A549 (cell line): Measurements from ENCODE around the gene SPHK1. TPM values are rescaled to one million over a fixed set of nuclear protein-coding genes. Genes with fewer than 3 reads are reported as not detected.

Source experiments
- ATAC-seq, 2 experiments: fragments of 200-7000 bp in 1 of 2; fragments of >200 bp in 1 of 2; cut with Nextera tagmentation in 1 of 2; cut with Tn5 transposase in 1 of 2; 3 replicates each; pipeline versions ENCODE4 v1.8.0 to v1.9.1; 2018 to 2020; ENCODE audit warnings: mild to moderate bottlenecking in 1 of 2, moderate library complexity in 1 of 2
- CTCF ChIA-PET: fragments of 300-600 bp; sonication (Branson Sonifier 250); formaldehyde crosslinking; extraction: SDS; loops from one replicate; lab custom pipeline; 2021; ENCODE audit warnings: antibody characterized with exemption, inconsistent platforms; lab: Yijun Ruan, JAX
- POLR2A ChIA-PET: fragments of 350-600 bp; formaldehyde crosslinking; extraction: SDS; loops from one replicate; lab custom pipeline; 2021; ENCODE audit warnings: antibody characterized with exemption, inconsistent platforms; lab: Yijun Ruan, JAX
- DNase-seq, 2 experiments: peaks; one replicate each; pipeline versions ENCODE4 v3.0.0 to v3.0.0-alpha.2; 2011 to 2016; ENCODE audit warnings: low read depth in 1 of 2, low spot score in 1 of 2
- FAIRE-seq: peaks from 2 replicates; lab custom pipeline; 2011; peaks lifted over from hg19 to GRCh38; lab: Jason Lieb, UNC
- H3K27ac ChIP-seq, 2 experiments: fragments of >200 bp; sonication (Bioruptor Twin); formaldehyde crosslinking; 3 replicates each; pipeline ENCODE4 v1.5.1; 2016 to 2017
- H3K4me1 ChIP-seq: fragments of >200 bp; sonication (Bioruptor Twin); formaldehyde crosslinking; 3 replicates; pipeline ENCODE4 v1.6.1; 2016
- H3K4me2 ChIP-seq: fragments of >200 bp; sonication (Bioruptor Twin); formaldehyde crosslinking; 3 replicates; pipeline ENCODE4 v1.6.1; 2016
- H3K4me3 ChIP-seq: fragments of >200 bp; sonication (Bioruptor Twin); formaldehyde crosslinking; 3 replicates; pipeline ENCODE4 v1.5.1; 2016
- H3K9me3 ChIP-seq: fragments of >200 bp; sonication (Bioruptor Twin); formaldehyde crosslinking; 3 replicates; pipeline ENCODE4 v1.6.1; 2016
- CEBPB ChIP-seq, 2 experiments: fragments of >200 bp in 1 of 2; sonication (Bioruptor Twin) in 1 of 2; formaldehyde crosslinking in 1 of 2; IDR thresholded peaks; 2 replicates each; pipeline ENCODE4 v1.6.1; 2012 to 2016
- CHD2 ChIP-seq: fragments of 150-350 bp; IDR thresholded peaks from 2 replicates; pipeline ENCODE4 v1.6.1; 2014; ENCODE audit warnings: low read length; ENCODE audit not compliant: partially characterized antibody
- CHD4 ChIP-seq: fragments of 200-600 bp; sonication (generic); IDR thresholded peaks from 2 replicates; pipeline ENCODE4 v1.6.1; 2016; ENCODE audit warnings: antibody characterized with exemption, mild to moderate bottlenecking, borderline replicate concordance
- ELK1 ChIP-seq: fragments of 150-350 bp; IDR thresholded peaks from 2 replicates; pipeline ENCODE4 v1.6.1; 2014; ENCODE audit warnings: low read depth, mild to moderate bottlenecking, low read length
- ESRRA ChIP-seq: fragments of 150-350 bp; IDR thresholded peaks from 2 replicates; pipeline ENCODE4 v1.6.1; 2014; ENCODE audit warnings: mild to moderate bottlenecking, low read length, borderline replicate concordance
- FOSB ChIP-seq: fragments of 250-450 bp; sonication (Bioruptor Pico); IDR thresholded peaks from 2 replicates; pipeline ENCODE4 v1.5.0; 2020; ENCODE audit warnings: mild to moderate bottlenecking, moderate library complexity
- FOSL2 ChIP-seq, 2 experiments: fragments of 450-650 bp in 1 of 2; fragments of >200 bp in 1 of 2; sonication (Bioruptor Twin) in 1 of 2; formaldehyde crosslinking; IDR thresholded peaks; 2 replicates each; pipeline versions ENCODE4 v1.5.0 to v1.6.1; 2016 to 2020; ENCODE audit warnings: mild to moderate bottlenecking in 1 of 2, moderate library complexity in 1 of 2
- FOXS1 ChIP-seq: fragments of 250-450 bp; sonication (Bioruptor Pico); IDR thresholded peaks from 2 replicates; pipeline ENCODE4 v1.5.0; 2020; ENCODE audit warnings: mild to moderate bottlenecking, moderate library complexity
- HEYL ChIP-seq: fragments of 250-450 bp; sonication (Bioruptor Pico); IDR thresholded peaks from 2 replicates; pipeline ENCODE4 v1.8.0; 2021; ENCODE audit warnings: mild to moderate bottlenecking, moderate library complexity
- HOXB5 ChIP-seq: fragments of 250-450 bp; sonication (Bioruptor Pico); IDR thresholded peaks from 2 replicates; pipeline ENCODE4 v1.5.0; 2020; ENCODE audit warnings: mild to moderate bottlenecking, moderate library complexity
- KDM5A ChIP-seq: fragments of 200-600 bp; sonication (generic); IDR thresholded peaks from 2 replicates; pipeline ENCODE4 v1.6.1; 2016; ENCODE audit warnings: antibody characterized with exemption, mild to moderate bottlenecking
- NFE2L2 ChIP-seq: fragments of 150-350 bp; conservative IDR thresholded peaks from 2 replicates; pipeline ENCODE4 v1.6.1; 2014; ENCODE audit warnings: low read length
- NPAS2 ChIP-seq: fragments of 250-450 bp; sonication (Bioruptor Pico); IDR thresholded peaks from 2 replicates; pipeline ENCODE4 v1.8.0; 2022; ENCODE audit warnings: mild to moderate bottlenecking, moderate library complexity, borderline replicate concordance
- PHF8 ChIP-seq: fragments of 200-600 bp; sonication (generic); IDR thresholded peaks from 2 replicates; pipeline ENCODE4 v1.6.1; 2016; ENCODE audit warnings: low read depth, mild to moderate bottlenecking, antibody characterized with exemption, moderate library complexity, borderline replicate concordance
- RFX5 ChIP-seq: fragments of 450-650 bp; IDR thresholded peaks from 2 replicates; pipeline ENCODE4 v1.7.1; 2014; ENCODE audit warnings: antibody characterized with exemption, mild to moderate bottlenecking, moderate library complexity
- TFCP2L1 ChIP-seq: fragments of 250-450 bp; sonication (Bioruptor Pico); IDR thresholded peaks from 2 replicates; pipeline ENCODE4 v1.5.0; 2021; ENCODE audit warnings: mild to moderate bottlenecking
- ZFP36 ChIP-seq: fragments of 450-650 bp; IDR thresholded peaks from 2 replicates; pipeline ENCODE4 v1.6.1; 2014; ENCODE audit warnings: borderline replicate concordance; ENCODE audit not compliant: partially characterized antibody
- ZSCAN20 ChIP-seq: fragments of 250-450 bp; sonication (Bioruptor Pico); IDR thresholded peaks from 2 replicates; pipeline ENCODE4 v1.8.0; 2022; ENCODE audit warnings: mild to moderate bottlenecking, moderate library complexity
- WGBS: methylation state at CpG from one replicate; pipeline ENCODE4 v1.1.6; 2017; ENCODE audit errors: missing lambda C conversion rate; 5-methylcytosine and 5-hydroxymethylcytosine counted together
- polyA plus RNA-seq, 4 experiments: library from polyadenylated mRNA; depleted of rRNA in 3 of 4; stranded (reverse); fragments of >200 nt; fragmentation: RNase III in 1 of 4; extraction: RNeasy Plus Mini Kit Qiagen cat#74134 plus additional on column Dnase treatment in 1 of 4; gene quantifications; 2 replicates in 3 of 4; 3 replicates in 1 of 4; pipeline ENCODE4 v1.2.3, GENCODE V29; 2011 to 2017
- TF ChIP-seq, protein P1 (sequence below): fragments of >200 bp; sonication (Bioruptor Twin); formaldehyde crosslinking; IDR thresholded peaks from 3 replicates; pipeline ENCODE4 v1.5.1; 2016
- TF ChIP-seq, protein P2 (sequence below): fragments of 250-450 bp; sonication (Bioruptor Pico); IDR thresholded peaks from 2 replicates; pipeline ENCODE4 v1.5.0; 2020; ENCODE audit warnings: low read depth, mild to moderate bottlenecking, moderate library complexity
- TF ChIP-seq, protein P3 (sequence below): IDR thresholded peaks from 2 replicates; pipeline ENCODE4 v1.6.1; 2012

The SPHK1 gene
- polyA plus RNA-seq, 2 of the 4 experiments (the other 2 are of a cell fraction): 4.6 to 14.9 TPM

GRCh38 chr17:76398523-76399174, 14.2 kb downstream of the SPHK1 start:
- H3K4me2 ChIP-seq: no peak overlapping the region
- ATAC-seq: peak; percentile 37 to 56; a peak in 4 of 6 replicates
- FAIRE-seq: no peak
- 78% methylated on average over 18 of the region's 20 CpGs for WGBS
- no peak for DNase-seq
- no peaks in the 10 kb centered on the region for H3K9me3 ChIP-seq
- POLR2A ChIA-PET: interaction anchor here (0.7 to 2.0 kb wide), 3 partner anchors 14 to 307 kb away, joined by 3 to 11 read pairs (median 5); partner anchors contain the start of genes PRPSAP1 and SPHK1
- CTCF ChIA-PET: interaction anchor here (0.6 to 43.2 kb wide), 44 partner anchors 5 to 391 kb away, joined by 3 to 1107 read pairs (median 5); partner anchors contain the start of genes AANAT, PRPSAP1, QRICH2 and SPHK1
- no peak overlapping the region for H3K4me3 ChIP-seq
- no peaks in the 10 kb centered on the region for H3K4me1 ChIP-seq
- TF ChIP-seq HEYL (CRISPR knock-in tag): no peak
- no peak for TF ChIP-seq KDM5A
- no peak for TF ChIP-seq HOXB5
- TF ChIP-seq ZFP36: no peak
- TF ChIP-seq ELK1: no peak
- TF ChIP-seq, all 56 proteins: peak for 0
- no peak overlapping the region for H3K27ac ChIP-seq

GRCh38 chr17:76399175-76400172, 15.1 kb downstream of the SPHK1 start:
- no peak for ATAC-seq
- H3K4me3 ChIP-seq: no peak overlapping the region
- TF ChIP-seq FOSB: no peak
- no peak for TF ChIP-seq NPAS2 (CRISPR knock-in tag)
- no peak for TF ChIP-seq FOXS1
- TF ChIP-seq PHF8: no peak
- TF ChIP-seq CHD4: no peak
- TF ChIP-seq, protein P1, sequence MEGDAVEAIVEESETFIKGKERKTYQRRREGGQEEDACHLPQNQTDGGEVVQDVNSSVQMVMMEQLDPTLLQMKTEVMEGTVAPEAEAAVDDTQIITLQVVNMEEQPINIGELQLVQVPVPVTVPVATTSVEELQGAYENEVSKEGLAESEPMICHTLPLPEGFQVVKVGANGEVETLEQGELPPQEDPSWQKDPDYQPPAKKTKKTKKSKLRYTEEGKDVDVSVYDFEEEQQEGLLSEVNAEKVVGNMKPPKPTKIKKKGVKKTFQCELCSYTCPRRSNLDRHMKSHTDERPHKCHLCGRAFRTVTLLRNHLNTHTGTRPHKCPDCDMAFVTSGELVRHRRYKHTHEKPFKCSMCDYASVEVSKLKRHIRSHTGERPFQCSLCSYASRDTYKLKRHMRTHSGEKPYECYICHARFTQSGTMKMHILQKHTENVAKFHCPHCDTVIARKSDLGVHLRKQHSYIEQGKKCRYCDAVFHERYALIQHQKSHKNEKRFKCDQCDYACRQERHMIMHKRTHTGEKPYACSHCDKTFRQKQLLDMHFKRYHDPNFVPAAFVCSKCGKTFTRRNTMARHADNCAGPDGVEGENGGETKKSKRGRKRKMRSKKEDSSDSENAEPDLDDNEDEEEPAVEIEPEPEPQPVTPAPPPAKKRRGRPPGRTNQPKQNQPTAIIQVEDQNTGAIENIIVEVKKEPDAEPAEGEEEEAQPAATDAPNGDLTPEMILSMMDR: no peak
- TF ChIP-seq ZSCAN20 (CRISPR knock-in tag): no peak
- TF ChIP-seq FOSL2 (IDR thresholded peaks at IDR 0.05): no peak
- TF ChIP-seq FOSL2 (CRISPR knock-in tag; IDR thresholded peaks at IDR 0.05): no peak
- no peak for TF ChIP-seq CHD2
- TF ChIP-seq TFCP2L1 (CRISPR knock-in tag): no peak
- TF ChIP-seq, all 56 proteins: peak for 0
- WGBS: 92% methylated on average over 33 of the region's 33 CpGs
- FAIRE-seq (no peak), DNase-seq (no peak)
- H3K4me1 ChIP-seq: no peaks in the 10 kb centered on the region
- no peaks in the 10 kb centered on the region for H3K9me3 ChIP-seq
- H3K27ac ChIP-seq: no peak overlapping the region
- H3K4me2 ChIP-seq: no peak overlapping the region
- CTCF ChIA-PET: interaction anchor here (0.6 to 43.2 kb wide), 21 partner anchors 5 to 255 kb away, joined by 3 to 1107 read pairs (median 17); partner anchors contain the start of genes AANAT, PRPSAP1, QRICH2 and SPHK1
- POLR2A ChIA-PET: interaction anchor here (1.8 kb wide), 1 partner anchor 14 kb away, joined by 5 read pairs; the partner anchor contains the start of gene SPHK1

GRCh38 chr17:76402711-76403110, 18.3 kb downstream of the SPHK1 start:
- POLR2A ChIA-PET: interaction anchor here (0.6 kb wide), 1 partner anchor 78 kb away, joined by 3 read pairs; no protein-coding TSS in a partner anchor
- ATAC-seq (no peak), FAIRE-seq (no peak), DNase-seq (no peak)
- WGBS: 91% methylated on average over 5 of the region's 5 CpGs
- Histone ChIP-seq H3K4me1 (no peaks in the 10 kb centered on the region), H3K4me3 (no peak overlapping the region), H3K27ac (no peak overlapping the region), H3K4me2 (no peak overlapping the region), H3K9me3 (no peaks in the 10 kb centered on the region)
- CTCF ChIA-PET: interaction anchor here (1.2 to 43.2 kb wide), 7 partner anchors 6 to 121 kb away, joined by 3 to 1107 read pairs (median 899); partner anchors contain the start of genes AANAT, PRPSAP1, QRICH2 and SPHK1
- TF ChIP-seq RFX5 (no peak), ESRRA (no peak), HOXB5 (no peak), FOXS1 (no peak), CEBPB (IDR thresholded peaks at IDR 0.05) (no peak), NFE2L2 (no peak)
- TF ChIP-seq, protein P2, sequence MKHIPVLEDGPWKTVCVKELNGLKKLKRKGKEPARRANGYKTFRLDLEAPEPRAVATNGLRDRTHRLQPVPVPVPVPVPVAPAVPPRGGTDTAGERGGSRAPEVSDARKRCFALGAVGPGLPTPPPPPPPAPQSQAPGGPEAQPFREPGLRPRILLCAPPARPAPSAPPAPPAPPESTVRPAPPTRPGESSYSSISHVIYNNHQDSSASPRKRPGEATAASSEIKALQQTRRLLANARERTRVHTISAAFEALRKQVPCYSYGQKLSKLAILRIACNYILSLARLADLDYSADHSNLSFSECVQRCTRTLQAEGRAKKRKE: no peak
- TF ChIP-seq, protein P3, sequence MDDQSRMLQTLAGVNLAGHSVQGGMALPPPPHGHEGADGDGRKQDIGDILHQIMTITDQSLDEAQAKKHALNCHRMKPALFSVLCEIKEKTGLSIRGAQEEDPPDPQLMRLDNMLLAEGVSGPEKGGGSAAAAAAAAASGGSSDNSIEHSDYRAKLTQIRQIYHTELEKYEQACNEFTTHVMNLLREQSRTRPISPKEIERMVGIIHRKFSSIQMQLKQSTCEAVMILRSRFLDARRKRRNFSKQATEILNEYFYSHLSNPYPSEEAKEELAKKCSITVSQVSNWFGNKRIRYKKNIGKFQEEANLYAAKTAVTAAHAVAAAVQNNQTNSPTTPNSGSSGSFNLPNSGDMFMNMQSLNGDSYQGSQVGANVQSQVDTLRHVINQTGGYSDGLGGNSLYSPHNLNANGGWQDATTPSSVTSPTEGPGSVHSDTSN: no peak
- TF ChIP-seq, protein P1: no peak
